HL-60 (cell line): ENCODE data around the gene WNT2.

Experiments
- DNase-seq, 2 experiments: peaks; one replicate each; pipeline ENCODE4 v3.0.0-alpha.2; 2010 to 2020; ENCODE audit warnings: low read depth in 1 of 2, low spot score in 1 of 2
- H3K27ac ChIP-seq: fragments of 250-450 bp; sonication (Bioruptor Pico); replicated peaks from 2 replicates; pipeline ENCODE4 v1.5.1; 2020; ENCODE audit warnings: mild to moderate bottlenecking, moderate library complexity
- H3K27me3 ChIP-seq: fragments of 250-450 bp; sonication (Bioruptor Pico); 2 replicates; pipeline ENCODE4 v1.5.1; 2021; ENCODE audit warnings: mild to moderate bottlenecking, moderate library complexity; ENCODE audit not compliant: insufficient read depth, poor library complexity, severe bottlenecking
- H3K4me3 ChIP-seq: replicated peaks from 2 replicates; pipeline ENCODE4 v1.5.1; 2011; ENCODE audit warnings: mild to moderate bottlenecking, control low read depth, low read length; ENCODE audit not compliant: insufficient read depth
- GABPA ChIP-seq: IDR thresholded peaks from 2 replicates; pipeline ENCODE4 v1.6.1; 2012; ENCODE audit warnings: low read depth
- POLR2AphosphoS5 ChIP-seq: IDR thresholded peaks from 2 replicates; pipeline ENCODE4 v1.6.1; 2012; ENCODE audit warnings: low read depth
- SPI1 ChIP-seq: IDR thresholded peaks from 2 replicates; pipeline ENCODE4 v1.6.1; 2012; ENCODE audit warnings: low read depth, mild to moderate bottlenecking, borderline replicate concordance
- TF ChIP-seq, protein P1 (sequence below): IDR thresholded peaks from 2 replicates; pipeline ENCODE4 v1.6.1; 2012; ENCODE audit warnings: low read depth; ENCODE audit not compliant: insufficient replicate concordance
- TF ChIP-seq, protein P2 (sequence below): IDR thresholded peaks from one replicate; pipeline ENCODE4 v1.5.1; 2011; ENCODE audit warnings: low read length, control low read depth, inconsistent platforms; ENCODE audit not compliant: insufficient read depth

WNT2 gene

DNA sequence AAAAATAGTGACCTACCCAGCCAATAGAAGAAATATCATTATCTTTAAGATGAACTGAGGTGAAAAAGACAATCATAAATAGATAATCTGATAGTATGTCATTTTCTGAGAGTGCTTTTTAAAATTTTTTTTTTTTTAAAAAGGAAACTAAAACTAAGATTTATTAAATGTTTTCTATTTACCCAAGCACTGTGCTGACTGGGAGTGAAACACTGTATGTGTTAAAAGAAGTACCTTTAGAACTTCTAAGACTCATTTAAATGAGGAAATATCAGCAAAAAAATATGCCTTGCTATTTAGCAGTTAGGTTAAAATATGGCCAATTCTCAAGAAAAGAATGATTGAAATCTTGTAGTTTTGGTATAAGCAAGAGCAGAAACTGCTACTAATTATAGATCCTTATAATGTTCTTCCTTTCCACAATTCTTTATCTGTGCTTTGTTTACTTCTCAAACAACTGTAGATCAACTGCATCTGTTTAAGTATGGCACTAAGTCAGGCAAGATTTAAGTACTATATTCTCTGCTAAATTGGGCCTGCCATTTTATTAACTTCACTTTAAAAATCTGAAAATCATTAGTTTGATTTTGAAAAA lies 39.5 kb upstream of the WNT2 start:
- TF ChIP-seq GABPA (no peak), SPI1 (no peak), POLR2AphosphoS5 (no peak)
- TF ChIP-seq, protein P1, sequence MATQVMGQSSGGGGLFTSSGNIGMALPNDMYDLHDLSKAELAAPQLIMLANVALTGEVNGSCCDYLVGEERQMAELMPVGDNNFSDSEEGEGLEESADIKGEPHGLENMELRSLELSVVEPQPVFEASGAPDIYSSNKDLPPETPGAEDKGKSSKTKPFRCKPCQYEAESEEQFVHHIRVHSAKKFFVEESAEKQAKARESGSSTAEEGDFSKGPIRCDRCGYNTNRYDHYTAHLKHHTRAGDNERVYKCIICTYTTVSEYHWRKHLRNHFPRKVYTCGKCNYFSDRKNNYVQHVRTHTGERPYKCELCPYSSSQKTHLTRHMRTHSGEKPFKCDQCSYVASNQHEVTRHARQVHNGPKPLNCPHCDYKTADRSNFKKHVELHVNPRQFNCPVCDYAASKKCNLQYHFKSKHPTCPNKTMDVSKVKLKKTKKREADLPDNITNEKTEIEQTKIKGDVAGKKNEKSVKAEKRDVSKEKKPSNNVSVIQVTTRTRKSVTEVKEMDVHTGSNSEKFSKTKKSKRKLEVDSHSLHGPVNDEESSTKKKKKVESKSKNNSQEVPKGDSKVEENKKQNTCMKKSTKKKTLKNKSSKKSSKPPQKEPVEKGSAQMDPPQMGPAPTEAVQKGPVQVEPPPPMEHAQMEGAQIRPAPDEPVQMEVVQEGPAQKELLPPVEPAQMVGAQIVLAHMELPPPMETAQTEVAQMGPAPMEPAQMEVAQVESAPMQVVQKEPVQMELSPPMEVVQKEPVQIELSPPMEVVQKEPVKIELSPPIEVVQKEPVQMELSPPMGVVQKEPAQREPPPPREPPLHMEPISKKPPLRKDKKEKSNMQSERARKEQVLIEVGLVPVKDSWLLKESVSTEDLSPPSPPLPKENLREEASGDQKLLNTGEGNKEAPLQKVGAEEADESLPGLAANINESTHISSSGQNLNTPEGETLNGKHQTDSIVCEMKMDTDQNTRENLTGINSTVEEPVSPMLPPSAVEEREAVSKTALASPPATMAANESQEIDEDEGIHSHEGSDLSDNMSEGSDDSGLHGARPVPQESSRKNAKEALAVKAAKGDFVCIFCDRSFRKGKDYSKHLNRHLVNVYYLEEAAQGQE: no peak
- TF ChIP-seq, protein P2, sequence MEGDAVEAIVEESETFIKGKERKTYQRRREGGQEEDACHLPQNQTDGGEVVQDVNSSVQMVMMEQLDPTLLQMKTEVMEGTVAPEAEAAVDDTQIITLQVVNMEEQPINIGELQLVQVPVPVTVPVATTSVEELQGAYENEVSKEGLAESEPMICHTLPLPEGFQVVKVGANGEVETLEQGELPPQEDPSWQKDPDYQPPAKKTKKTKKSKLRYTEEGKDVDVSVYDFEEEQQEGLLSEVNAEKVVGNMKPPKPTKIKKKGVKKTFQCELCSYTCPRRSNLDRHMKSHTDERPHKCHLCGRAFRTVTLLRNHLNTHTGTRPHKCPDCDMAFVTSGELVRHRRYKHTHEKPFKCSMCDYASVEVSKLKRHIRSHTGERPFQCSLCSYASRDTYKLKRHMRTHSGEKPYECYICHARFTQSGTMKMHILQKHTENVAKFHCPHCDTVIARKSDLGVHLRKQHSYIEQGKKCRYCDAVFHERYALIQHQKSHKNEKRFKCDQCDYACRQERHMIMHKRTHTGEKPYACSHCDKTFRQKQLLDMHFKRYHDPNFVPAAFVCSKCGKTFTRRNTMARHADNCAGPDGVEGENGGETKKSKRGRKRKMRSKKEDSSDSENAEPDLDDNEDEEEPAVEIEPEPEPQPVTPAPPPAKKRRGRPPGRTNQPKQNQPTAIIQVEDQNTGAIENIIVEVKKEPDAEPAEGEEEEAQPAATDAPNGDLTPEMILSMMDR: no peak

DNA sequence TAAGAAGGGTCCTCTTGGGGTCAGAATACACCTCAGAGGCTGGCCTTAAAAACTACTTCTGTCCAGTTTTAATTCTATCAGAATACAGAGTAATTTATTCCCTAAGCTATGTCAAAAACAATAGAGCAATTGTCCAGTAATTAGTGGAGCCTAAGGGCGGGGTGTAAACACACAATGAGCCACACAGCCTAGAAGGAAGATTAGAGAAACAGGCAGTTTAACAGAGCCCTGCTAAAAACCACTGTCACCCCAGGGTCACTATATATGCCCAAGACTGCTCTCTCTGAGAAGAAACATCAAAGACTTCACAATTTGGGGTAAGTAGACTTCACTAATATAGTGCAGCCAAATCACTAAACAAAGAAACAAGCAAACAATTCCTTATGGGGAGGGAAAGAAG lies 27.2 kb upstream of the WNT2 start:
- DNase-seq: no peak
- no peak for TF ChIP-seq GABPA
- TF ChIP-seq, protein P1: no peak
- no peak for TF ChIP-seq SPI1
- TF ChIP-seq, protein P2: no peak
- TF ChIP-seq POLR2AphosphoS5: no peak
- no peaks in the 10 kb centered on the region for H3K27me3 ChIP-seq
- no peak overlapping the region for H3K27ac ChIP-seq
- no peak overlapping the region for H3K4me3 ChIP-seq

More for the DNA sequence above, 39.5 kb upstream of the WNT2 start:
- H3K27ac ChIP-seq: no peak overlapping the region
- H3K4me3 ChIP-seq: no peak overlapping the region
- peaks cover 4% of the 10 kb centered on the region for H3K27me3 ChIP-seq
- no peak for DNase-seq

DNA sequence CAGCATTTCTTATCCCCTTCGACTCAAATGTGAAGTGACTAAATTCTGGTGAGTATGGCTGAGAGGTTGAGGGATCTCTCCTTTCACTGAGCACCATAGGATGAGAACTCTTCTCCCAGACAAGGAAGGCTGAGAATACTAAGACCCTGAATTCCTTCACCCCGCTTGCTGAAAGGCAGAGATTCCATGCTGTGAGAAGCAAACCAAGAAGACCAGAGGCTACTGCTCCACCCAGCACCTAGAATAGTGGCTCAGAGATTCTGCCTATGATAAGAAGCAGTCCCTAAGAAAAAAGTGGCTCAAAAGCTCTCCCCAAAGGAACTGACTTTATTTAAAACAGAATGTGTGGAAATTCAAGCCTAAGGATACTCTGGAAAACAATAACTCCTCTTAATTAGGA lies 26.7 kb upstream of the WNT2 start:
- Histone ChIP-seq H3K27ac (no peak overlapping the region), H3K27me3 (no peaks in the 10 kb centered on the region), H3K4me3 (no peak overlapping the region)
- TF ChIP-seq POLR2AphosphoS5 (no peak), GABPA (no peak), SPI1 (no peak)
- TF ChIP-seq, protein P1: no peak
- TF ChIP-seq, protein P2: no peak
- DNase-seq: no peak
